ENCODE data around the gene WDR38.

WDR38 gene

DNA sequence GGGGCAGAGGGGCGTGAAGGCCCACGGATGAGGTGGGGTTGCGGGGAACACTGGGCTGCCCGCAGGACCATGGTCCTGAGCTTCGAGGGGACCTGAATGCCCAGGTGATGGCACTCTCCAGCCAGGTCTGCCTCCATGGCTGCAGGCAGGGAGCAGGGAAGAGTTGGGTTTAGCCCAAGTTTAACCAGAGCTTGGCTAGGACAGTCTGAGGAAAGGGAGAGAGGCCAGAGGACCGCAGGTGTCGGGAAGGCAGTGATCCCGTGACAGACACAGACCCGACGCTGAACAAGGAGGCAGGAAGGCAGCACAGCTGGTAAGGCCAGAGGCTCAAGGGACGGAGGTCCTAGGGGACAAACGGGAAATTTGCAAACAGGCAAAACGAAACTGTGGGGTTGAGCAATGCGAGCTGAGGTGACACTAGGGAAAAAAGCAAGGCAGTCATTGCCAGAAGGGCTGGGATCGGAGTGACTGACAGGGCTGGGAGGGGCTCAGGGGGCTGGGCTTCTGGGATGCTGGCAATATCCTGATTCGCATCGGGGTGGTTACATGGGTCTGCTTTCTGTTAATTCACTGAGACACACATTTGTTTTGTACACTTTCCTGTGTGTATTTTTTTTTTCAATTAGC, 33.7 kb downstream of the WDR38 start:
- no peaks in the 10 kb centered on the region for H3F3A ChIP-seq (ENCODE audit: insufficient read depth, low read length)
- H3K4me3 ChIP-seq (ENCODE audit: low read depth, low read length, poor library complexity, severe bottlenecking) = no peak overlapping the region
- TF ChIP-seq EZH2 (IDR thresholded peaks at IDR 0.05; ENCODE audit: borderline replicate concordance, low read length) = no peak
- TF ChIP-seq, protein P1, sequence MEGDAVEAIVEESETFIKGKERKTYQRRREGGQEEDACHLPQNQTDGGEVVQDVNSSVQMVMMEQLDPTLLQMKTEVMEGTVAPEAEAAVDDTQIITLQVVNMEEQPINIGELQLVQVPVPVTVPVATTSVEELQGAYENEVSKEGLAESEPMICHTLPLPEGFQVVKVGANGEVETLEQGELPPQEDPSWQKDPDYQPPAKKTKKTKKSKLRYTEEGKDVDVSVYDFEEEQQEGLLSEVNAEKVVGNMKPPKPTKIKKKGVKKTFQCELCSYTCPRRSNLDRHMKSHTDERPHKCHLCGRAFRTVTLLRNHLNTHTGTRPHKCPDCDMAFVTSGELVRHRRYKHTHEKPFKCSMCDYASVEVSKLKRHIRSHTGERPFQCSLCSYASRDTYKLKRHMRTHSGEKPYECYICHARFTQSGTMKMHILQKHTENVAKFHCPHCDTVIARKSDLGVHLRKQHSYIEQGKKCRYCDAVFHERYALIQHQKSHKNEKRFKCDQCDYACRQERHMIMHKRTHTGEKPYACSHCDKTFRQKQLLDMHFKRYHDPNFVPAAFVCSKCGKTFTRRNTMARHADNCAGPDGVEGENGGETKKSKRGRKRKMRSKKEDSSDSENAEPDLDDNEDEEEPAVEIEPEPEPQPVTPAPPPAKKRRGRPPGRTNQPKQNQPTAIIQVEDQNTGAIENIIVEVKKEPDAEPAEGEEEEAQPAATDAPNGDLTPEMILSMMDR (IDR thresholded peaks at IDR 0.05; ENCODE audit: low read length) = no peak
- no peaks in the 10 kb centered on the region for H3K4me1 ChIP-seq (ENCODE audit: insufficient read depth, low read length, severe bottlenecking)
- H3K27me3 ChIP-seq (ENCODE audit: insufficient read depth, low read length) = no peaks in the 10 kb centered on the region
- H3K36me3 ChIP-seq (ENCODE audit: insufficient read depth, low read length) = peaks cover 71% of the 10 kb centered on the region; the same call in 1 of the 2 replicates
- no peaks in the 10 kb centered on the region for H4K20me1 ChIP-seq (ENCODE audit: insufficient read depth, low read length)
- H2AFZ ChIP-seq (ENCODE audit: low read length) = no peak overlapping the region
- no peaks in the 10 kb centered on the region for H3K79me2 ChIP-seq (ENCODE audit: insufficient read depth, low read length)
- no peaks in the 10 kb centered on the region for H3K9me2 ChIP-seq (ENCODE audit: low read depth, low read length)
- no peaks in the 10 kb centered on the region for H3K9me3 ChIP-seq (ENCODE audit: low read length)
- no peak overlapping the region for H3K27ac ChIP-seq (ENCODE audit: low read depth, low read length, poor library complexity, severe bottlenecking)
- H3K9ac ChIP-seq (ENCODE audit: low read length) = no peak overlapping the region
- no peak overlapping the region for H3K4me2 ChIP-seq (ENCODE audit: low read length)

DNA sequence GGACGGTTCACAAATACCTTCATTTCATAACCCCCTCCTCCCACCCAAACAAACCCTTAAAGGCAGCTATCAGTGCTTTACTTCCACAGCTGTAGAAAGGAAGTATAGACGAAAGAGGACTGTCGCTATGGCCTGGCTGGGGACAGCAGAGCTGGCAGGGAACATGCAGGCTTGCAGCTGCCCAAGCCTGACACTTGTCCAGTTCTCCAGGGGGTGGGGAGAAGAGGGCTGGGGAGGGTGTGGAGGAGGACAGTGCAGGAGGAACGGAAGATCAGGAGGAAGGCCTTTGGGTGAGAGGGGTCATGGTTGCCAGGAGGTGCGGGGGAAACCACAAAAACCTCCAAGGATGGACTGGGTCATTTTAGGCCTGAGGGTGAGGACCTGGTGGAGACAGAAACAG, 34.6 kb downstream of the WDR38 start:
- Histone ChIP-seq H3K36me3 (ENCODE audit: insufficient read depth, low read length) (peaks cover 63% of the 10 kb centered on the region; the same call in 1 of the 2 replicates), H3F3A (ENCODE audit: insufficient read depth, low read length) (no peaks in the 10 kb centered on the region), H3K79me2 (ENCODE audit: insufficient read depth, low read length) (no peaks in the 10 kb centered on the region), H3K4me1 (ENCODE audit: insufficient read depth, low read length, severe bottlenecking) (no peaks in the 10 kb centered on the region), H4K20me1 (ENCODE audit: insufficient read depth, low read length) (no peaks in the 10 kb centered on the region), H3K4me2 (ENCODE audit: low read length) (no peak overlapping the region), H3K4me3 (ENCODE audit: low read depth, low read length, poor library complexity, severe bottlenecking) (no peak overlapping the region), H2AFZ (ENCODE audit: low read length) (no peak overlapping the region), H3K27me3 (ENCODE audit: insufficient read depth, low read length) (no peaks in the 10 kb centered on the region), H3K9ac (ENCODE audit: low read length) (no peak overlapping the region), H3K9me2 (ENCODE audit: low read depth, low read length) (no peaks in the 10 kb centered on the region), H3K9me3 (ENCODE audit: low read length) (no peaks in the 10 kb centered on the region), H3K27ac (ENCODE audit: low read depth, low read length, poor library complexity, severe bottlenecking) (no peak overlapping the region)
- TF ChIP-seq EZH2 (IDR thresholded peaks at IDR 0.05; ENCODE audit: borderline replicate concordance, low read length) = no peak
- TF ChIP-seq, protein P1 (IDR thresholded peaks at IDR 0.05; ENCODE audit: low read length) = no peak

DNA sequence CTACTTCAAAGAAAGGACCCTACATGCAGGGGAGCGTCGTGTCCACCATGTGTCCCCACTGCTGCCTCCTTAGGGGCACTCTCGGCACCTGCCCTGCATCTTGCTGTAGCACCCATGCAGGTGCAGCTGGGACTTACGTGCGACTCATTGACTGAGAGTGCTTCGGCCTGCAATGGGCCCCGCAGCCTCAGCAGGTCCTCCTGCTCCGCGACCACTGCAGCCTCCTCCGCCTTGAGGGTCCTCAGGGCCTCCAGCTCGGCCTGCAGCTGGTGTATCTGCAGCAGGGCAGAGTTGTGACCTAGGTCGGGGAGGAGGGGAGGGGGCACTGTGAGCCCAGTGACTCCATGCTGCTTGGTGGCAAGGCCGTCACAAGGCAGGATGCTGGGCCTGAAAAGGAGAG, 35.7 kb downstream of the WDR38 start:
- no peaks in the 10 kb centered on the region for H3K4me1 ChIP-seq (ENCODE audit: insufficient read depth, low read length, severe bottlenecking)
- H3K9me2 ChIP-seq (ENCODE audit: low read depth, low read length) = no peaks in the 10 kb centered on the region
- no peaks in the 10 kb centered on the region for H3K27me3 ChIP-seq (ENCODE audit: insufficient read depth, low read length)
- no peak overlapping the region for H2AFZ ChIP-seq (ENCODE audit: low read length)
- no peak overlapping the region for H3K4me2 ChIP-seq (ENCODE audit: low read length)
- no peaks in the 10 kb centered on the region for H4K20me1 ChIP-seq (ENCODE audit: insufficient read depth, low read length)
- H3K4me3 ChIP-seq (ENCODE audit: low read depth, low read length, poor library complexity, severe bottlenecking) = no peak overlapping the region
- no peaks in the 10 kb centered on the region for H3K79me2 ChIP-seq (ENCODE audit: insufficient read depth, low read length)
- no peak overlapping the region for H3K27ac ChIP-seq (ENCODE audit: low read depth, low read length, poor library complexity, severe bottlenecking)
- H3K9me3 ChIP-seq (ENCODE audit: low read length) = no peaks in the 10 kb centered on the region
- TF ChIP-seq, protein P1 (IDR thresholded peaks at IDR 0.05; ENCODE audit: low read length) = no peak
- no peak for TF ChIP-seq EZH2 (IDR thresholded peaks at IDR 0.05; ENCODE audit: borderline replicate concordance, low read length)
- H3K36me3 ChIP-seq (ENCODE audit: insufficient read depth, low read length) = peaks cover 71% of the 10 kb centered on the region; the same call in 1 of the 2 replicates
- no peaks in the 10 kb centered on the region for H3F3A ChIP-seq (ENCODE audit: insufficient read depth, low read length)
- H3K9ac ChIP-seq (ENCODE audit: low read length) = no peak overlapping the region
